GM18861 (cell line): ENCODE results near the gene EP300.
"Not testable (repeated sequence)": the region's sequence is repeated elsewhere in the genome, so short reads cannot be mapped to it uniquely, and the experiment has no call there.

Source experiments
- ATAC-seq: cut with Tn5 transposase; IDR thresholded peaks from one replicate; pipeline ENCODE4 v1.9.1; 2021; ENCODE audit not compliant: unreplicated experiment

The EP300 gene

DNA sequence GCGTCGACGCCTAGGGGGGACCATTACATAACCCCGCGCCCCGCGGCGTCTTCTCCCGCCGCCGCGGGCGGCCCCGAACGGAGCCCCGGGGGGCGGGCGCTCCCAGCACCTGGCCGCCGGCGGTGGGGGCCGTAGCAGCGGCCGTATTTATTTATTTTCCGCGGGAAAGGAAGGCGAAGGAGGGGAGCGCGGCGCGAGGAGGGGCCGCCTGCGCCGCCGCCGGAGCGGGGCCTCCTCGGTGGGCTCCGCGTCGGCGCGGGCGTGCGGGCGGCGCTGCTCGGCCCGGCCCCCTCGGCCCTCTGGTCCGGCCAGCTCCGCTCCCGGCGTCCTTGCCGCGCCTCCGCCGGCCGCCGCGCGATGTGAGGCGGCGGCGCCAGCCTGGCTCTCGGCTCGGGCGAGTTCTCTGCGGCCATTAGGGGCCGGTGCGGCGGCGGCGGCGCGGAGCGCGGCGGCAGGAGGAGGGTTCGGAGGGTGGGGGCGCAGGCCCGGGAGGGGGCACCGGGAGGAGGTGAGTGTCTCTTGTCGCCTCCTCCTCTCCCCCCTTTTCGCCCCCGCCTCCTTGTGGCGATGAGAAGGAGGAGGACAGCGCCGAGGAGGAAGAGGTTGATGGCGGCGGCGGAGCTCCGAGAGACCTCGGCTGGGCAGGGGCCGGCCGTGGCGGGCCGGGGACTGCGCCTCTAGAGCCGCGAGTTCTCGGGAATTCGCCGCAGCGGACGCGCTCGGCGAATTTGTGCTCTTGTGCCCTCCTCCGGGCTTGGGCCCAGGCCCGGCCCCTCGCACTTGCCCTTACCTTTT, at the start of gene EP300:
EP300 (plus strand) TSS at position 570 of the 795 bp plus-strand sequence. CDS start 413 bp downstream, outside the sequence.
- peak; percentile 34 for ATAC-seq

DNA sequence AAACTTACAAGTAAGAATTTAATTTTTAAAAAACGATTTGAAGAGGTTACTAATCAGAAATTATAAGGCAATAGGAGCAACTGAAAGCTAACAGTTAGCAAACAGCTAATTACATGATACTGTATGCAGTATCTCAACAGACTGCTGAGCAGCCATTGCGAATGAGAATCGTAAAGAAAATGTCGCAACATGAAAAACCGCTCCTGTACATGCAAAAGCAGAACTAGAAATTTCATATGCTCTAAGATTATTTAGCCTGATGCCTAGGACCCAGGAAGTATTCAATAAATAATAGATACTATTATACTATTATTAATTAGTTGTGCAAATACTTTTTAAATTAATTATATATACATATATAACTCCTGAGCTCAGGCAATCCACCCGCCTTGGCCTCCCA, 48.7 kb upstream of the EP300 start:
- ATAC-seq, result no peak

DNA sequence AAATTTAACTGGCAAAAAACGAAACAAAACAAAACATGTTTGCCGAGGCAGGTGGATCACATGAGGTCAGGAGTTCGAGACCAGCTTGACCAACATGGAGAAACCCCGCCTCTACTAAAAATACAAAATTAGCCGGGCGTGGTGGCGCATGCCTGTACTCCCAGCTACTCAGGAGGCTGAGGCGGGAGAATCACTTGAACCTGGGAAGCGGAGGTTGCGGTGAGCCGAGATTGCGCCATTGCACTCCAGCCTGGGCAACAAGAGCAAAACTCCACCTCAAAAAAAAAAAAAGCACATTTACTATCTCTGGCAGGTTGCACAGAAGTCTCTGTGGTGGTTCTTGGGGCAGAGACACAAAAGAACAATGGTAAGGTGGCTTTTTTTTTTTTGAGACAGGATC, 46.8 kb upstream of the EP300 start:
- not testable (repeated sequence) for ATAC-seq

DNA sequence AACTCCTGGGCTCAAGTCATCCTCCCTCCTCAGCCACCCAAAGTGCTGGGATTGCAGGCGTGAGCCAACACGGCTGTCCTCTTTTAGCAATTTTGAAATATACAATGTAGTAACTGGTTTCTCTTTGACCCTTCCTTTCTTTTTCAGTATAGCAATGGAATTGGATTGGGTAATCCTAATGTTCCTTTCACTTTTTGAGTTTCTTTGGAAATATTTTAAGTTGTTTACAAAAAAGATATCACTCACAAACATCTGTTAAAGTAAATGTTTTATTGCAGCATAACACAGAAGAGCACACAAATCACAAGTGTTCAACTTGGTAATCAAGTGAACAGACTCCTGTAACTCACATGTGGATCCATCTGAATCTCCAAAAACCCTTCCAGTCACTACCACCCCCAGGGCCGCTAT, 44.6 kb upstream of the EP300 start:
- no peak for ATAC-seq

DNA sequence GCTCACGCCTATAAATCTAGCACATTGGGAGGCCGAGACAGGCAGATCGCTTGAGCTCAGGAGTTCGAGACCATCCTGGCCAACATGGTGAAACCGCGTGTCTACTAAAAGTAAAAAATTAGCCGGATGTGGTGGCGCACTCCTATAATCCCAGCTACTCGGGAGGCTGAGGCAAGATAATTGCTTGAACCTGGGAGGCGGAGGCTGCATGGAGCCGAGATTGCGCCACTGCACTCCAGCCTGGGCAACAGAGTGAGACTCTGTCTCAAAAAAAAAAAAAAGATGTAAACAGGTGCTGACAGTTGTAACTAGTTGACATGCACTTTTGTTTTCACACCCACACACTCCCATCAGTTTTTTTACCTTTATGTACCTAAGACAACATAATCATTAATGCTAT, 44.0 kb upstream of the EP300 start:
- ATAC-seq, result not testable (repeated sequence)

DNA sequence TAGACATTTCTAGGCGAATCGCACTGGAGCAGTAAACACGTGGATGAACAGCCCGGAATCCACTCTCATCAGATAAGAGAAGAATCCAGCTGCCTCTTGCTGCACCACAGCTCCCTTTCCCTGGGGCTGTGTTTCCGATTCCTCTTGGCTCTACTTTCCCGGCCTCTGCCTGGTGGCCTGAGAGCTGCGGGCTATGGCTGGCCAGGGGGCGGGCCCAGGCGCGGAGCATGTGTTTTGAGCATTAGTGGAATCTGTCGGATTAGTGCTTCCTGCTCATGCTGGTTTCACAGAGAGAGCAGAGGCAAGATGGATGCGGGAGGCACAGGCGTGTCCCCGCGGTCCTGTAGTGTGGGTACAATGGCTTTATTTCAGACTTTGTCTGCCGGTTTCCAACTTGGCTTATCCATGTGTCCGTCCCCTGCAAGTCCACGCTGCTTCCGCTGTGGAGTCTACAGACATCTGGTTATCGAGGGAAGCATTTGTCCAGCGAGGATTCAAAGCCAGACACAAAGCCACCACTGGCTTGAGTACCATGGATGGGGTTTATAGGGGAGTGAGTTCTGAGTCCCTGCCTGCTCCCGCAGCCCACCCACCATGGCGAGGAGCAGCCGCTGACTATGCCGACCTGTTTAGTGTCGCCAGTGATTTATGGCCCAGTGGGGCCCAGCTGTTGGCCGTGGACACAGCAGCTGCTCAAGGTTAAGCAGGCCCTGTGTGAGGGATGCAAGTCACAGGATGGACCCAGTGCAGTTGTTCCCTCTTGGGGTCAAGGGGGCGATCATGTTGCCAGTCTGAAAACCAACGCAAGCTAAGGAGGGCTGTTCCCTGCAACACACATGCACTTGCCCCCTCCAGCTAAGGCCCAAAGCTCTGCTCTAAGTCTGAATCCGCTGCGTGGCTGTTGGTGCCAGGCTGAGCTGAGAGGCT, 43.3 kb upstream of the EP300 start:
- no peak for ATAC-seq

DNA sequence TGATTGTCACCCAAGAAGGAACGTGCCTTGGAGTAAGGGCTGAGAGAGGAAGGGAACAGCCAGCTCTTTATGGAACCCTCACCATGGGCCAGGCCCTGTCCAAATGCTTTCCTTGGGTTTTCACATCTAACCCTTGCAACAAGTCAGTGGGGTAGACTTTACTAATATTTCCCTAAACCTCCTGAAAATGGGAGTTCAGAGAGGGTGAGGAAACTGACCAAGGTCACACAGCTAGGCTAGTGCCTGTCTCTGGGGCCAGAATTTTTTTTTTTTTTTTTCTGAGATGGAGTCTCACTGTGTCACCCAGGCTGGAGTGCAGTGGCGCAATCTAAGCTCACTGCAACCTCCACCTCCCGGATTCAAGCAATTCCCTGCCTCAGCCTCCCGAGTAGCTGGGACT, 42.6 kb upstream of the EP300 start:
- ATAC-seq, result not testable (repeated sequence)

DNA sequence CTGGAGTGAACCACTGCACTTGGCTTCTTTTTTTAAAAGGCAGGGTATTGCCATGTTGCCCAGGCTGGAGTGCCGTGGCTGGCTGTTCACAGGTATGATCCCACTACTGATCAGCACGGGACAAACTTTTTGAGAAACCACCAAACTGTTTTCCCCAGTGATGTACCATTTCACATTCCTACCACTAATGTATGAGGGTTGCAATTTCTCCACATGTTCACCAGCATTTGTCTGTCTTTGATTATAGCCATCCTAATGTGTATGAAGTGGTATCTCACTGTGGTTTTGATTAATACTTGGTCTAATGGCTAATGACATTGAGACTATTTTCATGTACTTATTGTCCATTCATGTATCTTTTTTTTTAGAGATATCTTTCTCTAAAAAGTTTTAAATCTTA, 41.5 kb upstream of the EP300 start:
- ATAC-seq, result no peak

DNA sequence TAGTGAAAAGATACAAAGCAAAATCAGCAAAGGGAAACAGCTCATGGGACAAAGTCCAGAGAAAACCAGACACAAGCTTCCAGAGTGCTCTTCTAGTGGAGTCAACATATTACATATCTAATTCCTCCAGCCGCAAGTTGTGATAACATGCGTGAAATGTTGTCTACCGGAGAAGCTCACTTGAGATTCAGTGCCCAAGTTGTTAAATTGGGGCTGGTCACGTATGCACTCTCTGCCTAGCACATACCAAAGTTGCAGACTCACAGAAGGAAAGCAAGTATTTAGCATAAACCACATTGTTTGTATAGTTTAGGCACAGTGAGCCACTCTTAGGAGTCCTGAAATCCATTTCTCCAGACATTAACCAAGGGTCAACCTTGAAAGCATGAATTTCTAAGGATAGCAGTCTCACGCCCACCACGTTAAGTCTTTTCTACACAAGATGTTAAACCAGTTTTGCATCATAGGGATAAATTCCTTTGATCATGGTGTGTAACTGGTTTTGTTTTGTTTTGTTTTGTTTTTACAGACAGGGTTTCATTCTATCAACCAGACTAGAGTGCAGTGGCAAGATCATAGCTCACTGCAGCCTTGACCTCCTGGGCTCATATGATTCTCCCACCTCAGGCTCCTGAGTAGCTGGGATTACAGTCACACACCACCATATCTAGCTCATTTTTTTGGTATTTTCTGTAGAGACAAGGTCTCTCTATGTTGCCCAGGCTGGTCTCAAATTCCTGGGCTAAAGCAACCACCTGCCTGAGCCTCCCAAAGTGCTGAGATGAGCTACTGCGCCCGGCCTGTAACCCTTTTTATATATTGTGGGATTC, 39.5 kb upstream of the EP300 start:
- no peak for ATAC-seq

DNA sequence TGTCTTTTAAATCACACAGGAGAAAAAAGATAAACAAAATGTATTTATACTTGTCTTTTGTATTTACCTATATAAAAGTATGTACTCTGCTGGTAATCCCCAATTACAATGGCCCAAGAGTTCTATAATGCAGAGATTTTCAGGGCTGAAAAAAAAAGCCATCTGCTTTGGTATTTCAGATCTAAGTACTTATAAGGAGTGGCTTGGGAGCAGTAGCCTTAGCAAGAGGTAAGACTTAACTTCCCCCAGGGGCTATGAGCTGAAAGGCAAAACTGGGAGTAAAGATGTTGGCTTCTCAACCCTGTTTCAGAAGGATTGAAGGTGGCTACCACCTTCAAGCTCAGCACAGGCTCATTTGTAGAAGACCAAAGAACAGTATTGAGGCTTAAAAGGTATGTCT, 35.3 kb upstream of the EP300 start:
- no peak for ATAC-seq

DNA sequence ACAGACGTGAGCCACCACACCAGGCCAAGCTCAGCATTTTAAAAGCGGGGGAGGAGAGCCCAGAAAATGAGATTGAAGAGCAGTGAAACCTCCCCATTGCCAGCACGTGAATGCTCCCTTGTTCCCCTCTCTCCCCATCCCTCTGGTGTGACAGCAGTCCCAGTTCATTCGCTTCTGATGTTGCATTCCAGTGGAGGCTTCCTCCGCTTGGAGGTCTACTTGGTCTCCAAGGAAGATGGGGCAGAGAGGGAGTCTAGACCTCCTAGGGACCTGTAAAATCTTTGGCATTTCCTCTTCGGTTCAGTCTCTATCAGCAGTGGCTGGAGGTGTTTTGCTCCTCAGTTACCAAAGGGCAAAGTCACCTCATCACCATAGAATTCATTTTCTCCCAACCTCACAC, 30.2 kb upstream of the EP300 start:
- ATAC-seq, result no peak

DNA sequence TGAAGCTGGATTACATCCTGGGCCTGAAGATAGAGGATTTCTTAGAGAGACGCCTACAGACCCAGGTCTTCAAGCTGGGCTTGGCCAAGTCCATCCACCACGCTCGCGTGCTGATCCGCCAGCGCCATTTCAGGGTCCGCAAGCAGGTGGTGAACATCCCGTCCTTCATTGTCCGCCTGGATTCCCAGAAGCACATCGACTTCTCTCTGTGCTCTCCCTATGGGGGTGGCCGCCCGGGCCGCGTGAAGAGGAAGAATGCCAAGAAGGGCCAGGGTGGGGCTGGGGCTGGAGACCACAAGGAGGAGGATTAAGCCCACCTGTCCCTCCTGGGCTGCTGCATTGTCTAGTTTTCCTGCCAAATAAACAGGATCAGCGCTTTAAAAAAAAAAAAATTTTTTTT, 28.1 kb upstream of the EP300 start:
- not testable (repeated sequence) for ATAC-seq

DNA sequence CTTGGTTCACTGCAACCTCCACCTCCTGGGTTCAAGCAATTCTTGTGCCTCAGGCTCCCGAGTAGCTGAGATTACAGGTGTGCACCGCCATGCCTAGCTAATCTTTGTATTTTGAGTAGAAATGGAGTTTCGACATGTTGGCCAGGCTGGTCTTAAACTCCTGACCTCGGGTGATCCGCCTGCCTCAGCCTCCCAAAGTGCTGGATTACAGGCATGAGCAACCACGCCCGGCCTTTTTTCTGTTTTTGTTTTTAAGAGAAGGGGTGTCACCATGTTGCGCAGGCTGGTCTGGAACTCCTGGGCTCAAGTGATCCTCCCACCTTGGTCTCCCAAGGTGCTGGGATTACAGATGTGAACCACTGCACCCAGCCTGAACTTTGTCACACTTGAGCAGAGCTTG, 26.1 kb upstream of the EP300 start:
- not testable (repeated sequence) for ATAC-seq

DNA sequence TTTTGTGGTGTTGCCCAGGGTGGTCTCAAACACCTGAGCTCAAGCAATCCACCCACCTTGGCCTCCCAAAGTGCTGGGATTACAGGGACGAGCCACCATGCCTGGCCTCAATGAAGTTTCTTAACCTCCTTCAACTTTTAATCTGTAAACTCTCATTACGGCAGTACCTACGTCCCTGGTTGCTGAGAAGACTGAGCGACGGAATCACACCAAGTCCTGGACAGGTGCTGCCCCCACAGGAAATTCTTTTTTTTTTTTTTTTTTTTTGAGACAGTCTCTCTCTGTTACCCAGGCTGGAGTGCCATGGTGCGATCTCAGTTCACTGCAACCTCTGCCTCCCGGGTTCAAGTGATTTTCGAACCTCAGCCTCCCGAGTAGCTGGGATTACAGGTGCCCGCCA, 24.4 kb upstream of the EP300 start:
- ATAC-seq, result not testable (repeated sequence)

DNA sequence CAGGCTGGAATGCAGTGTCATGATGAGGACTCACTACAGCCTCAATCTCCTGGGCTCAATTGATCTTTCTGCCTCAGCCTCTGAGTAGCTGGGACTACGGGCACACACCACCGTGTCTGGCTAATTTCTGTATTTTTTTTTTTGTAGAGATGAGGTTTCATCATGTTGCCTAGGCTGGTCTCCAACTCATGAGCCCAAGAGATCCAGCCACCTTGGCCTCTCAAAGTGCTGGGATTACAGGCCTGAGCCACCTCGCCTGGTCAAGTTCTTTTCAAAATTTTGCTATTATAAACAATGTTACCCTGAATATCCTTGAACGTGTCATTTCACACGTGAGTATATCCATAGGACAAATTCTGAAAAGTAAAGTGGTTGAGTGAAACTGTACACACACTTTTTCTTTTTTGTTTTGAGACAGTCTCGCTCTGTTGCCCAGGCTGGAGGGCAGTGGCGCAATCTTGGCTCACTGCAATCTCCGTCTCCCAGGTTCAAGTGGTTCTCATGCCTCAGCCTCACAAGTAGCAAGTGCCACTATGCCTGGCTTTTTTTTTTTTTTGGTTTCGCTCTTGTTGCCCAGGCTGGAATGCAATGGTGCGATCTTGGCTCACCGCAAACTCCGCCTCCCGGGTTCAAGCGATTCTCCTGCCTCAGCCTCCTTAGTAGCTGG, 21.6 kb upstream of the EP300 start:
- ATAC-seq, result no peak

DNA sequence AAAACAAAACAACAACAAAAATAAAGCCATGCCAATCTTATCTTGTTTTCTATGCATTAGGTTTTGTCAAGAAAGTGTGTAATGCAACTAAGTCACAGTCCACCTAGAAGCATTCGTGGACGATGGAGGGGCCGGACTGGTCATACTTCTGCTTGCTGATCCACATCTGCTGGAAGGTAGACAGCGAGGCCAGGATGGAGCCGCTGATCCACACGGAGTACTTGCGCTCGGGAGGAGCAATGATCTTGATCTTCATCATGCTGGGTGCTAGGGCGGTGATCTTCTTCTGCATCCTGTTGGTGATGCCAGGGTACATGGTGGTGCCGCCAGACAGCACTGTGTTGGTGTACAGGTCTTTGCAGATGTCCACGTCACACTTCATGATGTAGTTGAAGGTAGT, 18.3 kb upstream of the EP300 start:
- ATAC-seq, result no peak

DNA sequence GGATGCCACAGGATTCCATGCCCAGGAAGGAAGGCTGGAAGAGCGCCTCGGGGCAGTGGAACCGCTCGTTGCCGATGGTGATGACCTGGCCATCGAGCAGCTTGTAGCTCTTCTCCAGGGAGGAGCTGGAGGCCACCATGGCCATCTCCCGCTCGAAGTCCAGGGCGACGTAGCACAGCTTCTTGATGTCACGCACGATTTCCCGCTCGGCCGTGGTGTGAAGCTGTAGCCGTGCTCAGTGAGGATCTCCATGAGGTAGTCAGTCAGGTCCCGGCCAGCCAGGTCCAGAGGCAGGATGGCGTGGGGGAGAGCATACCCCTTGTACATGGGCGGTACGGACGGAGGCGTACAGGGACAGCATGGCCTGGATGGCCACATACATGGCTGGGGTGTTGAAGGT, 17.9 kb upstream of the EP300 start:
- no peak for ATAC-seq

DNA sequence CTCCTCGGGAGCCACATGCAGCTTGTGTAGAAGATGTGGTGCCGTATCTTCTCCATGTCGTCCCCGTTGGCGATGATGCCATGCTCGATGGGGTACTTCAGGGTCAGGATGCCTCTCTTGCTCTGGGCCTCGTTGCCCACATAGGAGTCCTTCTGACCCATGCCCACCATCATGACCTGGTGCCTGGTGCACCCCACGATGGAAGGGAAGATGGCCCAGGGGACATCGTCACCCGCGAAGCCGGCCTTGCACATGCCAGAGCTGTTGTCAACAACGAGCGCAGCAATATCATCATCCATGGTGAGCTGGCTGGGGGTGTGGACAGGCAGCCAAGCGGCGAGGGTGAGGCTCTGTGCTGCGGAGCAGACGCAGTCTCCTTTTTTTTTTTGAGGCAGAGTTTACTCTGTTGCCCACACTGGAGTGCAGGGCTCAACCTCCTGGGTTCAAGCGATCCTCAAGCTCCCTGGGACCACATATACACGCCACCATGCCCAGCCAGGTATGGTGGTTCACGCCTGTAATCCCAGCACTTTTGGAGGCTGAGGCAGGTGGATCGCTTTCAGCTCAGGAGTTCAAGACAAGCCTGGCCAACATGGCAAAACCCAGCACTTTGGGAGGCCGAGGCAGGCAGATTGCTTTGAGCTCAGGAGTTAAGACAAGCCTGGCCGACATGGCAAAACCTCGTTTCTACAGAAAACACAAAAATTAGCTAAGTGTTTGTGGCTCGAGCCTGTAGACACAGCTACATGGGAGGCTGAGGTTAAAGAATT, 17.3 kb upstream of the EP300 start:
- ATAC-seq, result no peak

DNA sequence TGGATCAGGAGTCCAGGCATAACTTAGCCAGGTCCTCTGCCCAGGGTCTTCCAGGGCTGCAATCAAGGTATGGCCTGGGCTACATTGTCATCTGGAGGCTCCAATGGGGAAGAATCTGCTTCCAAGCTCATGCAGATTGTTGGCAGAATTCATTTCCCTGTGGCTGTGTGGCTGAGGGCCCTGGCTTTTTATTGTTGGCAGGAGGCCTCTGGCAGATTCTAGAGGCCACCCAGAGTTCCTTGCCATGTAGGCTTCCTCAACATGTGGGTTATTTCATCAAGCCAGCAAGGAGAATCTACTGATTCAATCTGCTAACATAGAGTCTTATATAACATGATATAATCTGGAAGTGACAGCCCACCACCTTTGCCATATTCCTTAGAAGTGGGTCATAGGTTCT, 16.4 kb upstream of the EP300 start:
- no peak for ATAC-seq

DNA sequence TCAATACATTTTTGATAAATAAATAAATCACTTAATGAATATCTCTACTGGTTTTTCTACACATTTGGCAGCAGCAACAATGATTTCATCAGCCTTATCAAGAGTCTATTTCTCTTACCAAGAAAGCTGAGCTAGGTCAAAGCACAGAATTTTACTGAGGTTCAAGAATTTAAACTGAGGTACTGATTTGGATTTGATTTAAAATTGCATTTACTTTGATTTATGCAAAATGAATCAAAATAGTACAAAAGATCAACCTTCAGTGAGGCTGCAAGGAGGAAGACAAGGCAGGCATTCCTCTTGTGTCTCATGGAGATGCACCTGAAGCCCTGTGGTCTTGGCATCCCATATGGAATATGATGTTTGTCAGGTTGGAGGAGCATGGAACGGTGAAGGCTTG, 15.5 kb upstream of the EP300 start:
- no peak for ATAC-seq
